PFSK-1 (cell line): ENCODE data around the gene DIP2B.

Source experiments
- FOXP2 ChIP-seq: optimal IDR thresholded peaks from 2 replicates; pipeline ENCODE3; 2011; ENCODE audit warnings: borderline replicate concordance, control low read depth, inconsistent platforms; ENCODE audit not compliant: insufficient read depth; ENCODE audit errors: extremely low read length, extremely low read depth
- POLR2AphosphoS5 ChIP-seq: IDR thresholded peaks from 2 replicates; pipeline ENCODE4 v1.6.1; 2012; ENCODE audit warnings: low read depth, mild to moderate bottlenecking, control low read depth, low read length, moderate library complexity
- SIN3A ChIP-seq: IDR thresholded peaks from 2 replicates; pipeline ENCODE4 v1.6.1; 2012; ENCODE audit warnings: mild to moderate bottlenecking, low read length, moderate library complexity, borderline replicate concordance; ENCODE audit not compliant: insufficient read depth
- TAF1 ChIP-seq: IDR thresholded peaks from 2 replicates; pipeline ENCODE4 v1.6.1; 2012; ENCODE audit warnings: low read length, control low read depth, borderline replicate concordance; ENCODE audit not compliant: insufficient read depth
- TF ChIP-seq, protein P1 (sequence below), 2 experiments: IDR thresholded peaks; 2 replicates each; pipeline versions ENCODE4 v1.6.1 to v1.8.0; 2011 to 2012; ENCODE audit warnings: low read depth in 2 of 2, low read length in 2 of 2, control low read depth in 1 of 2, inconsistent platforms in 1 of 2, mild to moderate bottlenecking in 1 of 2, moderate library complexity in 1 of 2; ENCODE audit not compliant: insufficient read depth in 1 of 2

DIP2B gene

DNA sequence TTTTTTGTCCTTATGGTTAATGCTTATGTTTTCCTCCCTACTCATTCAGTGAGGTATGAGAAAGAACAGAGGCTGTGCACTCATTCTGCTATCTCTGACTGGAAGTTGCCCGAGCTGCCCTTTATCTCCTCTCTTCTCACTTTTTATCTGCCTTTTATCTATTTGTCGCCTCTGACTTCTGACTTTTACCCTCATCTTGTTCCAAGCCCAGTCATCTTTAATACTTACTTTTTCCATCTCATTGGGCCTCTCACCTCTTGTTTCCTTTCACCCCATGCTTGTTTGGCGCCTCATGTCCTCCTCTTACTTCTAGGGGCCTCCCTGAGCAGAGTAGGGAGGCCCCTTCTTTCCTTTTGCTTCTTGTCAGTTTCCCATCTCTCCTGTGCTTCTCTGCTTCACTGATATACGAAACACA is 50.7 kb downstream of the DIP2B start:
- TF ChIP-seq SIN3A (no peak), POLR2AphosphoS5 (no peak), FOXP2 (no peak), TAF1 (no peak)
- TF ChIP-seq, protein P1, sequence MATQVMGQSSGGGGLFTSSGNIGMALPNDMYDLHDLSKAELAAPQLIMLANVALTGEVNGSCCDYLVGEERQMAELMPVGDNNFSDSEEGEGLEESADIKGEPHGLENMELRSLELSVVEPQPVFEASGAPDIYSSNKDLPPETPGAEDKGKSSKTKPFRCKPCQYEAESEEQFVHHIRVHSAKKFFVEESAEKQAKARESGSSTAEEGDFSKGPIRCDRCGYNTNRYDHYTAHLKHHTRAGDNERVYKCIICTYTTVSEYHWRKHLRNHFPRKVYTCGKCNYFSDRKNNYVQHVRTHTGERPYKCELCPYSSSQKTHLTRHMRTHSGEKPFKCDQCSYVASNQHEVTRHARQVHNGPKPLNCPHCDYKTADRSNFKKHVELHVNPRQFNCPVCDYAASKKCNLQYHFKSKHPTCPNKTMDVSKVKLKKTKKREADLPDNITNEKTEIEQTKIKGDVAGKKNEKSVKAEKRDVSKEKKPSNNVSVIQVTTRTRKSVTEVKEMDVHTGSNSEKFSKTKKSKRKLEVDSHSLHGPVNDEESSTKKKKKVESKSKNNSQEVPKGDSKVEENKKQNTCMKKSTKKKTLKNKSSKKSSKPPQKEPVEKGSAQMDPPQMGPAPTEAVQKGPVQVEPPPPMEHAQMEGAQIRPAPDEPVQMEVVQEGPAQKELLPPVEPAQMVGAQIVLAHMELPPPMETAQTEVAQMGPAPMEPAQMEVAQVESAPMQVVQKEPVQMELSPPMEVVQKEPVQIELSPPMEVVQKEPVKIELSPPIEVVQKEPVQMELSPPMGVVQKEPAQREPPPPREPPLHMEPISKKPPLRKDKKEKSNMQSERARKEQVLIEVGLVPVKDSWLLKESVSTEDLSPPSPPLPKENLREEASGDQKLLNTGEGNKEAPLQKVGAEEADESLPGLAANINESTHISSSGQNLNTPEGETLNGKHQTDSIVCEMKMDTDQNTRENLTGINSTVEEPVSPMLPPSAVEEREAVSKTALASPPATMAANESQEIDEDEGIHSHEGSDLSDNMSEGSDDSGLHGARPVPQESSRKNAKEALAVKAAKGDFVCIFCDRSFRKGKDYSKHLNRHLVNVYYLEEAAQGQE (IDR thresholded peaks at IDR 0.05; ENCODE audit: insufficient read depth in 1 of 2, low read depth in 2 of 2, low read length in 2 of 2) = no peak

DNA sequence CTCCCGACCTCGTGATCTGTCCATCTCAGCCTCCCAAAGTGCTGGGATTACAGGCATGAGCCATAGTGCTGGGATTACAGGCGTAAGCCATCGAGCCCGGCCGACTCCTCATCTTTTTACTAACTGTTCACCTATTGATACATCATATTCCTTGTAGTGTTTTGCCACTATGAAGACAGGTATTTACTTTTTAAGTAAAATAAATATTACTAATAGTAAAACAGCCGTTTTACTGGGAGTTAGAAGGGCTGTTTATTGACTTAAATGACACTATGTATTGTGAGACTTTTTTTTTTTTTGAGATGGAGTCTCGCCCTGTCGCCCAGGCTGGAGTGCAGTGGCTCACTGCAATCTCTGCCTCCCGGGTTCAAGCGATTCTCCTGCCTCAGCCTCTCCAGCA is 51.5 kb downstream of the DIP2B start:
- TF ChIP-seq SIN3A = no peak
- no peak for TF ChIP-seq TAF1
- TF ChIP-seq, protein P1 (IDR thresholded peaks at IDR 0.05; ENCODE audit: insufficient read depth in 1 of 2, low read depth in 2 of 2, low read length in 2 of 2) = no peak
- TF ChIP-seq FOXP2 = no peak
- TF ChIP-seq POLR2AphosphoS5 = no peak

DNA sequence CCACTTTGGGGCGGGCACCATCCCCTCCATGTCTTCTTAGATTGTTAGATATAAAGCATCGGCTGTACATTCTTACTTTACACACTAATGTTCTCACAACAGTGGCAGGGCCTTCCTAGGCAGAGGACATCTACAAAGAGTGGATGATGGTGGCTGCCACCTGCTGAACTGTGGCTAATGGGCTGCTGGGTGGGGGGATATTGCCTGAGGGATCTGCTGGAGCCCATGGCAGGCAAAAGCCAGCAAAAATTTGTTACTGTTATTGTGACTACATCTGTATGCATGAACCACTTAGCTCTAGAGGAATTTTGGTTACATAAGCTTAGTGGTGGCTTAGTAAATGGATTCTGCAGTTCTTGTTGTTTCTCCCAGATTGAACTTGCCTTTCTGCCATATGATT is 52.6 kb downstream of the DIP2B start:
- TF ChIP-seq, protein P1 (IDR thresholded peaks at IDR 0.05; ENCODE audit: insufficient read depth in 1 of 2, low read depth in 2 of 2, low read length in 2 of 2) = no peak
- TF ChIP-seq FOXP2 (no peak), TAF1 (no peak), SIN3A (no peak)

DNA sequence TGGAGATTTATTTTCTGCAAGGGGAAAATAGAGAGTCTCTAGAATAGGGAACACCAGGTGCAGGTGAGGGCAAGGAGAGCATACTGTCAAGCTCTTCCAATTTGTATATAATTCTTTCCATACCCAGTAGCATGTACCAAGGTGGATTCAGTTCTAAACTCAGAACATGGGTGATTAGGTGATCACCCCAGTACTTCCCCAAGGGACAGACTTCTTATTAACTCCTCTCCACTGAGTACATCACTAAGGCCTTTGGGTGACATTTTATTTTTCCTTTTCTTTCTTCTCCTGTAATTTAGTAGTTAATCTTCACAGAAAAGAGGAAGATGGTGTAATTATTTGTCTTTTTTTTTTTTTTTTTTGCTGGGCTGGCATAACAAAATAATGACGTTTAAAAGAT is 54.2 kb downstream of the DIP2B start:
- no peak for TF ChIP-seq POLR2AphosphoS5
- TF ChIP-seq, protein P1 (IDR thresholded peaks at IDR 0.05; ENCODE audit: insufficient read depth in 1 of 2, low read depth in 2 of 2, low read length in 2 of 2) = no peak
- TF ChIP-seq SIN3A = no peak
- no peak for TF ChIP-seq TAF1
- no peak for TF ChIP-seq FOXP2
